UCSD-AML1 (cell line): ENCODE data around the gene CFAP300.

Source experiments
- DNase-seq: peaks from one replicate; lab custom pipeline; 2025; ENCODE audit not compliant: unreplicated experiment; lab: John Stamatoyannopoulos, UW

The CFAP300 gene

DNA sequence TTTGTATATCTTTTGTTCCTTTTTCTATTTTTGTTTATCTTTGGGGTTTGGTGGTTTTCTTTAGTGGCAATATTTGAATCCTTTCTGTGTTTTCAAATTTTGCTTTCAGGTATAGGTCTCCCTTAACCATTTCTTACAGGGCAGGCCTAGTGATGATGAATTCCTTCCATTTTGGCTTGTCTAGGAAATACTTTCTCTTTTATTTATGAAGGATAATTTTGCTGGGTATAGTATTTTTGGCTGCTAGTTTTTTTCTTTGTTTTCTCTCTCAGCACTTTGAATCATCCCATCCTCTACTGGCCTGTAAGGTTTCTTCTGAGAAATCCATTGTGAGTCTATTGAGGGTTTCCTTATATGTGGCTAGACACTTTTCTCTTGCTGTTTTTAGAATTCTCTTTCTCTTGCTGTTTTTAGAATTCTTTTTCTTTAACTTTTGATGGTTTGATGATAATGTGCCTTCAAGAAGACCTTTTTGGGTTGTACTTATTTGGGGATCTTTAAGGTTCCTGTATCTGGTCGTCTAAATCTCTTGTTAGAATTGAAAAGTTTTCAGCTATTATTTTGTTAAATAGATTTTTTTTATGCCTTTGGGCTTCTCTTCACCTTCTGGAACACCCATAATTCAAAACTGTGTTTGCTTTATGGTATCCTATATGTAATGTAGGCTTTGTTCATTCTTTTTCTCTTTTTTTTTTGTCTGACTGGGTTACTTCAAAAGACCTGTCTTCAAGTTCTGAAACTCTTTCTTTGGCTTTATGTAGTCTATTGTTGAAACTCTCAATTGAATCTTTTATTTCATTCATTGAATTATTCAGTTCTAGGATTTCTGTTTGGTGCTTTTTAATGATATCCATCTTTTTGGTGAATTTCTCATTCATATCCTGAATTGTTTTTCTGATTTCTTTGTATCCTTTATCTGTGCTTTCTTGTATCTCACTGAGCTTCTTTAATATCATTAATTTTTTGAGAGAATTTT is 24.5 kb downstream of the CFAP300 start:
- DNase-seq = no peak

DNA sequence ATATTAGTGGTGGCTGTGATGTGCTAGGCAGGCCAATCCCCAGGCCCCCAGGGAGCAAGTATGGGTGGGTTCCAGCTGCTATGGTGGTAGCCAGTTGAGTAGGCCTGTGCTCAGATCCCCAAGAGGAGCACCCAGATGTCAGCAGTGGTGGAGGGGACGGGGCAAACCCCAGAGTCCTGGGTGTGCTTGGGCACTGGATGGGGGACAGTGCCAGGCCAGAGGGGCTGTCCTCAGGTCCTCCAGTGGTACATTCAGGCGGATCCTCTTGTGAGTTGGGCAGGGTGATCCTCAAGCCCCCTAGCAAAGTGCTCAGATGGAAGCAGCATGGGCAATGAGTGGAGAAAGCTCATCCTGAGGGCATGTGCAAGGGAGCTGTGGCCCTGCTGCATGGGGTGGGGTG is 26.0 kb downstream of the CFAP300 start:
- no peak for DNase-seq

DNA sequence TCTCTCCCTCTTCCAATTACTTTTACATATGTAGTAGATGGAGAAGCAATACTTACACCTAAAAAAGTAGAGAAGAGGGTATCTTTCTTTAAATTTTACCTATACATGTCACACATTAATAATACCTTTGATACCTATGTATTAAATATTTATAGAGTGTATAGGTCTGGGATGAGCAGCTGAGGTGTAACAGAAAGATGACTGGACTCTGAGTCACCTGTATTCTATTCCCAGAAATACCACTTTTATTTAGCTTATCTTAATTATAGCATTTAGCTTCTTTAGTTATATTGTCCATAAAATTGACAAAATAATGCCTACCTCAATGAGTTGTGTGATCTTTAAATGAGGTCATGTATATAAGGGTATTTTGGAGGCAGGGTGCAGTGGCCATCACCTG is 32.4 kb downstream of the CFAP300 start:
- no peak for DNase-seq

DNA sequence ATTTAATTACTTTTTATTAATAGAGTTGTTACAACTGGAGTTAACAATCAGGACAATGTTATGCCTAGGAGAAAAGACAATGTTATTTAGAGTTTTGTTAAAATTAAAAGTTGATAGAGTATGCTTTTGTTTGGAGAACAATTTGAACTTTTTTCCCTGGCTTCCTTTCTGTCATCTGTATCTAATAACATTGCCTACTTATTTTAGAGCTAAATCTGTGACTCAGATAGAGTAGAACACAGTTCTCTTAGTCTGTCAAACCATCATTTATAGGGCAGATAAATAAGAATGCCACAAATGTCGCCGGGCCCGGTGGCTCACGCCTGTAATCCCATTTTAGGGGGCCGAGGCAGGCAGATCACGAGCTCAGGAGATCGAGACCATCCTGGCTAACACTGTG is 34.1 kb downstream of the CFAP300 start:
- no peak for DNase-seq

DNA sequence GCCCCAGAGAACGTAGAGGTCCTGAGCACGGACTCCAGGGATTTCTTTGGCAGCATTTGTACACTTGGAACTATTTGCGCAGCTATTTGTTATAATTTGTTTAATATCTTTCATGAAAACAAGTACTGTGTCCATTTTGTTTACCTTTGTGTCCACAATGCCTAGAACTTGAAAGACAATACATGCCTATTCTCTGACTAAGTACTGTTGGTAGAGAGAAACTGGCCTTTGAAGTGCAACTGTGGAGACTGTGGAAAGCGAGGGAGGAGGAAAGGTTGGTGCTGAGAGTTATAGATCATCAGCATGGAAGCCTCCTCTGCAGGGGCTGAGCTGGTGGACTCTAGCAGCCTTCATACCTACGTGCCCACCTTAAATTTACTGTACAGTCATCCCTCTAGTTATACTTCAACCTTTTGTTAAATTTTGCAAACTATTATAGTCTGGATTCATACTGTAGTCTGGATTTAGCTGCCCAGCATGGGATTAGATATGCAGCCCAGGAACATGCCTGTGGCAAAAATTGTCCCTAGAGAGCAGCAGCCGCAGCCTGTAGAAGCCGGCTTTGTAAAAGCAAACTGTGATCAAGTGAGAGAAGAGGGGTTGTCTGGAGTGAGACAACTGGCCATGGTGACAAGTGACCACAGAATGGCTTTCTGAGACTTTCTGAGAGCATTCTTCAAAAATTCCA is 38.8 kb downstream of the CFAP300 start:
- no peak for DNase-seq

DNA sequence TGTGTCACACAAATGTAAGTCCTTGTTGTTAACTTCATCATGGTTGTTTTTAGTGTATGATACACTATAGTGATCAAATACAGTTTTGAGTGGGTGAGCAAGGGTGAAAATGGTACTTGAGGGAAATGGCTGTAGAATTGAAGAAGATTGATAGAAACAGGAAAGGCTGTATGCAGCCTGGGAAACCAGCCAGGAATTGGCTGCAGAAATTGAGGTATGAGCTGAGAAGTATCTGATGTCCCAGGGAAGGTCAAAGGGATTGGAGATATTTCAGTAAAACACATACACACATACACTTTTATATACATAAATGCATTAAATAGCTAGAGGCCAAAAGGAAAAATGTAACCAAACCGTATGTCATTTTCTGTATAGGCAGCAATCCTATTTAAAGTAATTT is 49.9 kb downstream of the CFAP300 start:
- no peak for DNase-seq

DNA sequence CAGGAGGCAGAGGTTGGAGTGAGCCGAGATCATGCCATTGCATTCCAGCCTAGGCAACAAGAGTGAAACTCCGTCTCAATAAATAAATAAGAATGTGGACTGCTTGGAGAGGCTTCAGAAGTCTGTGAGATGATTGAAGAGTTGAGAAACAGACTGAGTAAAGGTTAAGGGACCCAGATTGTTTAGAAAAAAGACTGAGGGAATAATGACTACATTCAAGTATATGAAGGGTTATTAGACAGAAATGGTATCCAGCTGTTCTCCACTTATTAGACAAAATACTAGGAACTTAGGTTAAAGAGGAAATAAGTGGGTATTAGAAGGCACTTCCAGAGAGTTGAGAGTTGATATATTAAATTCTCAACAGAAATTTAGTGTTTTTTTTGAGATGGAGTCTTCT is 52.5 kb downstream of the CFAP300 start:
- DNase-seq = no peak

DNA sequence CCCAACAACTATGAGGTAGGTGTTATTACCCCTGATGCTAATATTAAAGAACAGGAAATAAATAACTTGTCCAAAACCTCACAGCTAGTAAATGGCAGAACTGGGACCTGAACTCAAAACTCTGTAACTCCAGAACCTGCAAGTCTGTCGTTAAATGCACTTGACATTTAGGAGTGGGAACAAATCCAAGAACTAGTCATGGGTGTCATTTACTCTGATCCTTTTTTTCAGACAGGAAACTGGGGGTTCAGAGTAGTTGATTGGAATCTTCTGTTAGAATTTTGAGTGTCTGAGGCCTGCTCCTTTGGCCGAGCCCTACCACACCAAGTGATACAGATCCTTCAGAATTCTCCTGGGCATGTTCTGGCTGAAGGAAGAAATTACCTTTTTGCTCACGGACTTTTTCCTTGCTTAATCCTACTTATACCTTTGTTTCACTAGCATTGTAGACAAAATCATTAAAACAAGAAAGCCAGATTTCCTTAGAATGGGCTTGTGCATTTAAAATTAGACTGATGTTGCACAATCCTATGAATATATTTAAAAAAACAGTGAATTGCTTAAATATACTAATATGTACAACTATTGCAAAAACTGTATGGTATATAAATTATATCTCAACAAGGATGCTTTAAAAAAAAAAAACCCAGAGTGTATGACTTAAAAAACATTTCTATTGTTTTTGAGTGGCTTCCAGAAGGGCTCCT is 61.6 kb downstream of the CFAP300 start:
- no peak for DNase-seq

DNA sequence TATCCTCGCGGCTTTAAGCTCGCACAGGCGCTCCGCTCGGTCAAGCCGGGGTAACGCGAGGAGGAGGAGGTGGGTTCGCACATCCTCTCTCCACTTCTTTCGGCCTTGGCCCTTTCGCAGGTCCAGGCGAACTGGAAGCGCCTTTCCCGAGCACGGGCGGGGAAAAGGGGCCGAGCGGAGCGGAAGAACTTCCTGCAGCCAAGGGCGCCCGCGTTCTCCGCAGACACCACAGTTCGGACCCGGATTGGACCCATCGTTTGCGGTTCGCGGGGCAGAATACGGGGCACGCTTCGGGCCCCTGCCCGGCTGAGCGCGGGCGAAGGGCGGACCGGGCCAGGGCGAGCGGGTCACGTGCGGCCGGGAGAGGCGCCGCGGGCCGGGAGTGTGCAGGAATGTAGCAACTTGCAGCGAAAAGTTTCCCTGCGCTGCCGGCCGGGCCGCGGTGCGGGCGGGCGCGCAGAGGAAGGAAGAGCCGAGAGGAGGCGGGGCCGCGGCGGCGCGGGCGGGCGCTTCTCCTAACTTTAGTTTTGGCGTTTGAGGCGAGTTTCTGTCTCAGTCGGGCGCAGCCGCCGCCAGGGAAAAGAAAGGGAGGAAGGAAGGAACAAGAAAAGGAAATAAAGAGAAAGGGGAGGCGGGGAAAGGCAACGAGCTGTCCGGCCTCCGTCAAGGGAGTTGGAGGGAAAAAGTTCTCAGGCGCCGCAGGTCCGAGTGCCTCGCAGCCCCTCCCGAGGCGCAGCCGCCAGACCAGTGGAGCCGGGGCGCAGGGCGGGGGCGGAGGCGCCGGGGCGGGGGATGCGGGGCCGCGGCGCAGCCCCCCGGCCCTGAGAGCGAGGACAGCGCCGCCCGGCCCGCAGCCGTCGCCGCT is 62.9 kb downstream of the CFAP300 start, which contains the start of gene YAP1:
Gene YAP1 (plus strand): TSS at position 552 of the 865 bp plus-strand sequence. CDS start 402 bp downstream, outside the sequence.
- DNase-seq = peak; percentile 45

DNA sequence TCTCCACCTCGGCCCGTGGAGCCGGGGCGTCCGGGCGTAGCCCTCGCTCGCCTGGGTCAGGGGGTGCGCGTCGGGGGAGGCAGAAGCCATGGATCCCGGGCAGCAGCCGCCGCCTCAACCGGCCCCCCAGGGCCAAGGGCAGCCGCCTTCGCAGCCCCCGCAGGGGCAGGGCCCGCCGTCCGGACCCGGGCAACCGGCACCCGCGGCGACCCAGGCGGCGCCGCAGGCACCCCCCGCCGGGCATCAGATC is 63.4 kb downstream of the CFAP300 start:
- no peak for DNase-seq

DNA sequence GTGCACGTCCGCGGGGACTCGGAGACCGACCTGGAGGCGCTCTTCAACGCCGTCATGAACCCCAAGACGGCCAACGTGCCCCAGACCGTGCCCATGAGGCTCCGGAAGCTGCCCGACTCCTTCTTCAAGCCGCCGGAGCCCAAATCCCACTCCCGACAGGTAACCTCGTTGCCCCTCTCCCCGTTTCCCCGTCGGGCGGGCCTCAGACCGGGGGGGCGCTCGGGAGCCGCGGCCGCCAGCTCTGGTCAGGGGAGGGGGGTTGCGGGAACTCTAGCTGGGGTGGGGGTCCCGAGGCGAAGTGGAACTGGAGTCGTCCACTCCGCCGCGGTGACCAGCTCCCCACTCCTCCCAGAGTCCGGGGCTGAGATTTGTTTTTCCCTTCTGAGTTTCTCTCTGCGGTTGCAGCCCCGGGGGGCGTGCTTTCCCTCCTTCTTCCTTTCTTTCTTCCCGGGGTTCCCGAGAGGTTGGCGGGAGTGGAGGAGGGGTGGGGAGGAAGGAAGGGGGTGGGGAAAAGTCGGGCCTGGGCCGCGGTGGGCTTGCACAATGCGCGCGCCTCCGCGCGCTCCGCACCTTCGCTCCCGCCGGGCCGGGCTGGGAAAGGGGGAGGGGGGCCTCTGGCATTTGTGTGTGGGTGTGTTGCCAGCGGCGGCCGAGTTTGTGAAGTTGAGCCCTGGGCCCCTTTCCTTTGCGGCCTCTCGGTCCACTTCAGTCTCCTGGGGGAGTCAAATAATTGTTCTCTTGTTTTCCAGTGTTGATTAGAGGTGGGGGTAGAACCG is 64.0 kb downstream of the CFAP300 start:
- DNase-seq = no peak

DNA sequence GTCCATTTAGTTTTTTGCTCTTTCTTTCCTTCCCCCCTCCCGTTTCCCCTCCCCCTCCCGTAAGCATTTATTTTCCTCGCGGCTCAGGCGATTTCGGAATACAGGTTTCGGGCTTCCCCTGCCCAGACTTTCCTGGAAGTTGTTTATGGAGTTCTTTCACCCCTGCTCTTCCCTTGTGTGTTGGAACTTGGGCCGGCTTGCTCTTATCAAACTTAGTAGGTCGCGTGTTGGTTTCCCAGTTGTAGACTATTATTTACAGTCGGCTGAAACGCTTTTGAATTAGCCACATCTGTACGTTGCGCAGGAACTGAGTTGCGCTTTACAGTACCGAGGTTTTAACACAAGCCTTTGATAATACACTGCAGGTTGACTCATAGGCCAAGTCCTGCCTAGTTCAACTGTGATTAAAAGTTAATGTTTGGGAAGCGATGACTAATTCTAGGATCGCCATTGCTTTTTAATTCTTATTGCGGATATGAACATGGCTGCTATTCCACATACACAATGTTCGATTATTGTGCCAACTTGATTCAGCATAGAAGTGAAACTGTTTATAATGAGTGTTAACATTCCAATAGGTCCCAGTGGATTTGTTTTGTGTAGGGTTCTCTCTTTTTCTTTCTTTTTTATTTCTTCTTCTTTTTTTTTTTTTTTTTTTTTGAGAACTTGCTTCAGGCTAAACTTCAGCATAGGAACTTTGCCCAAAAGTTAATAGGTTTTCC is 64.7 kb downstream of the CFAP300 start:
- no peak for DNase-seq

DNA sequence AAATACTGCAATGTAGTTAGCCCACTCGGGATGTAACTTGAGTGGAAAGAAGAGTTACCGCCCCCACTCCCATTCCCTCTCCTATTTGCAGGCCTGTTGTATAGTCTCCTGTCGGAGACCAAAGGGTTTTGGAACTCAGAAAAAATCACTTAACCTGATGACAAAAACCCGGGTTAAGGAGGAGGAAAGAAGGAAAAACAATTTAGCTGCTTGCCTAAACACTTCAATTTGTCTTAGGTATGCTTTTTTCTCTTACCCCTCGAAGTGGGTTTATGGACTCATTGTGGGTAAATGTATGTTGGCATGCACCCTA is 65.2 kb downstream of the CFAP300 start:
- DNase-seq = no peak

DNA sequence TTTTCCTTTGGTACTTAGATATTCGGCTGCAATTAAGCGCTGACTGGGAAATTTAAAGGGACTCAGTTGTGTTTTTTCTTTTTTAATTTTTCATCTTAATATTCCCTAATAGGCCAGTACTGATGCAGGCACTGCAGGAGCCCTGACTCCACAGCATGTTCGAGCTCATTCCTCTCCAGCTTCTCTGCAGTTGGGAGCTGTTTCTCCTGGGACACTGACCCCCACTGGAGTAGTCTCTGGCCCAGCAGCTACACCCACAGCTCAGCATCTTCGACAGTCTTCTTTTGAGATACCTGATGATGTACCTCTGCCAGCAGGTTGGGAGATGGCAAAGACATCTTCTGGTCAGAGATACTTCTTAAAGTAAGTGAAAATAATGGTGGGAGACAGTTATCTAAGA is 66.8 kb downstream of the CFAP300 start:
- DNase-seq = no peak

DNA sequence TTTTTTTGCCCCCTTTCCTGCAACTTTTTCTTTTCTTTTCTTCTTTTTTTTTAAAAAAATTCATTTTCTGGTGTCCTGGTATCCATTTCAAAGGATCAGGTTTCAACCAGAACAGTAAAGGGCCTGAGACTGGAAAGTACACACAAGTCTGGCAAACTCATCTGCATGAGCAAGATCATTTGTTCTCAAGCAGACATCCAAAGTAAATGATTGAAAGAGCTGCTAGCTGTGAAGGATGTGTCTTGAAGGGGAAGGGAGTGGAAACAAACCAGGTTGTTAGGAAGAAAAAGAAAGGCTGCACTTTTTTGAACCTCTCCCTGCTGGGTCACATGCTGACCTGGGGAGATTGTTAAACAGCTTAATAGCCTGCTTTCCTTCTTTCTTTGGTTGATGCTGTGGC is 68.3 kb downstream of the CFAP300 start:
- no peak for DNase-seq

DNA sequence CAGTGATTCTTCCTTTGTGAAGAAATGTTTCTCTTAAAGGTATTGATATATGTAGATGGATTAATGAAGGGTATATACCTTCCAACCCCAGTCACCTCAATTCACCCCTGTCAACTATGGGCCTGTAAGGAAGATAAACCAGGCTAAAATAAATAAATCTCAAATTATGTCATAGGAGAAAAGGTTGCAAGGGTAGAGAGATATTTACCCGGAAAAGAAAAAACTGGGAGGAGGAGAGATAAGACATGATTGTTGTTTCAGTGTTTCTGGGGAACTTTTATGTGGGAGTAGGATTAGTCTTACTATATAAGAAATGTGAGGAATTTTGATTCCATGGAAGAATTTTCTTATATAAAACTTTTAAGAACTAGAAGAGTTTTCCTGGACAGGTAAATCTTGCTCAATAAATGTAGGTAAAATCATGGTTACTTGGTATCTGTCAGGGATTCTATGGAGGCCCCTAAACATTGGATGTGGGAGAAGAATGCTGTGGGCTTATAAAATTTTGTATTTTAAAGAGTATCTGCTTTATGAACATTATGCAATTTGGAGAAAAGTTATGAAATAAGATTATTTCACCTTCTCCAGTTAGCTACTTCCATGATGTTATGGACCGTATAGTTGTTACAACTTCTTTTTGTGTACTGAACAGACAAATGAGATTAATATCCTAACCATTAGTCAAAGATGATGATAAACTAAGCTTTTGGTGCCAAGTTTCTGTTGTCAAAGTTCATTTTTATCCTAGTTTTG is 69.4 kb downstream of the CFAP300 start:
- no peak for DNase-seq

DNA sequence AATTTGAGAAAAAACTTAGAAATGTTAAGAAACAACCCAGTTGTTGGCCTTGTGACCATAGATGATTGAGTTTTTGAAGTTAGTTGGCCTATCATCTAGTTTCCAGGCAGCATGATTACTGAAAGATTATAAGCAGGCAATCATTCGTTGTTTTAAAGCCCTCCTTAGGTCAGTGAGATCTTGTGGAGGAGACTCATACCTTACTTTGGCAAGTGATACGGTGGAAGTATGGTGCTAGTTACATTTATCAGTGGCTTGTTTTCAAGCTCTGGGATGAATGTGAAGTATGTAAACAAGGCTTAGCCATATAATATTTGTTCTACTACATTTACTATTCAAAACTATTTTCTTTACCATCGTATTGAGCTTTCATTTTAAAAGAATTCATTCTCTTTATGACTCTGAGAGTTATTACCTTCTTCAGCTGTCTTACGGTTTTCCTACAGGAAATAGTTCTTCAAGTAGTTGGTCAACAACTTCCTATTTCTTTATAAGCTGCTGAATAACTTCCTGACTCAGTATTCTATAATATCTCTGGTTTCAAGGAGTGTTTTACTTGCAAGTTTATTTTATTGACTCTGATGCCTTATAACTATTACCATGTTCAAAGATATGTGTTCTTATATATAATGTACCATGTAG is 70.4 kb downstream of the CFAP300 start:
- no peak for DNase-seq

DNA sequence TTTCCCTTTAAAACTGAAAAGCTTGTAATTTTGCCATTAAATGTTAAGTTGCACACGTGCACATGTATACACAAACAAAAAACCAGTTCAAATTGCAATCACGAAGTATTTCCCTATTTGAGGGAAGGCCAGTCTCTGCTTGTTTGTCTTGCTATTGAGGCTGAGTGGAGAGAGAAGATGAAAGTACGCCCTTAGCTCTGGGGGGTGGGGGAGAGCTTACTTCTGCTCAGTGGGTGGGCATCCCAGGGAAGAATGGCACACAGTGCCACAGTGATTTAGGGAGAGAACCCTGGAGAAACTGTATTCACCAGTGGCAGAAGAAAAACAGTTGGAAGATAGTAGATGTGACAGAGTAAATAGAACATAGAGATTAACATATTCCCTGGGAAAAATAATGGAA is 71.7 kb downstream of the CFAP300 start:
- no peak for DNase-seq

DNA sequence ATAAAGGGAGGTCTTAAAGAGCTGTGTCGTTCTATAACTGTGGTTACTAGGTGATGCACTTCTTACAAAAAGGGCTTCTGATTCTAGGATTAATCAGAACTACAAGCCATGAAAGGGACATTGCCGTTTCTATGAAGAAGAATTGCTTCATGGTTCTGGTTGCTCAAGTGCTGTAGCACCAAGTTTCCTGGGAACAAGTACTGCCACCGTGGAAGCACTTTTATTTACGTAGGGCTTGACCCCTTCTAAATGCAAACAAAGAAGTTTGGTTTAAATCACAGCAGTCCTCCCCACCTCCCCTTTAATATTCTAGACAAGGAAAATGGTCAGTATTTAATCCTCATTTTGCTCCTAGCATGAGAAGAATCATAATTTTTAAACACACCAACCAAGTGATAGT is 72.8 kb downstream of the CFAP300 start:
- DNase-seq = no peak
